Measurements from ENCODE around the gene RUNX2. TPM values are rescaled to one million over a fixed set of nuclear protein-coding genes. Genes with fewer than 3 reads are reported as not detected.

The RUNX2 gene
- 1.6 and 5.0 TPM in 2 replicates for total RNA-seq

DNA sequence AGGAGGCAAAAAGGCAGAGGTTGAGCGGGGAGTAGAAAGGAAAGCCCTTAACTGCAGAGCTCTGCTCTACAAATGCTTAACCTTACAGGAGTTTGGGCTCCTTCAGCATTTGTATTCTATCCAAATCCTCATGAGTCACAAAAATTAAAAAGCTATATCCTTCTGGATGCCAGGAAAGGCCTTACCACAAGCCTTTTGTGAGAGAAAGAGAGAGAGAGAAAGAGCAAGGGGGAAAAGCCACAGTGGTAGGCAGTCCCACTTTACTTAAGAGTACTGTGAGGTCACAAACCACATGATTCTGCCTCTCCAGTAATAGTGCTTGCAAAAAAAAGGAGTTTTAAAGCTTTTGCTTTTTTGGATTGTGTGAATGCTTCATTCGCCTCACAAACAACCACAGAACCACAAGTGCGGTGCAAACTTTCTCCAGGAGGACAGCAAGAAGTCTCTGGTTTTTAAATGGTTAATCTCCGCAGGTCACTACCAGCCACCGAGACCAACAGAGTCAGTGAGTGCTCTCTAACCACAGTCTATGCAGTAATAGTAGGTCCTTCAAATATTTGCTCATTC is at the start of gene RUNX2:
TSS of gene RUNX2 (plus strand) at position 375 of the 567 bp plus-strand sequence. CDS start 397 bp downstream, outside the sequence.

GRCh38 chr6:45377554-45378333 is 49.6 kb downstream of the RUNX2 start, which contains the start of gene SUPT3H:
SUPT3H (minus strand) TSS chr6:45377934.

Other genes with a start within 250 kb of the RUNX2 start
- 19.4 and 28.3 TPM in 2 replicates for gene SUPT3H, start 49.6 kb downstream of the RUNX2 start, total RNA-seq

Measured in placental epithelial cell (primary cell).